HEK293 (cell line): ENCODE results near the gene FOXP1.

Experiments used
- CTCF ChIA-PET: fragments of 350-600 bp; formaldehyde crosslinking; extraction: SDS; loops from one replicate; lab custom pipeline; 2021; ENCODE audit warnings: antibody characterized with exemption; lab: Yijun Ruan, JAX
- POLR2A ChIA-PET: fragments of 300-600 bp; formaldehyde crosslinking; extraction: SDS; loops from one replicate; lab custom pipeline; 2020; ENCODE audit warnings: antibody characterized with exemption, inconsistent platforms; lab: Yijun Ruan, JAX
- H3K27ac ChIP-seq: fragments of 200-500 bp; sonication (Bioruptor generic); 2 replicates; pipeline ENCODE4 v1.5.1; 2014; ENCODE audit warnings: low read depth, low read length, control low read depth, inconsistent platforms; ENCODE audit errors: extremely low read depth
- H3K36me3 ChIP-seq, 2 experiments: fragments of 200-500 bp in 1 of 2; sonication (Bioruptor generic) in 1 of 2; 1 replicate in 1 of 2; 2 replicates in 1 of 2; pipeline ENCODE4 v1.5.1; 2014 to 2017; ENCODE audit warnings: inconsistent platforms in 2 of 2, low read length in 2 of 2; ENCODE audit not compliant: control insufficient read depth in 2 of 2, insufficient read depth in 1 of 2
- H3K4me1 ChIP-seq: fragments of 200-500 bp; sonication (Bioruptor generic); 2 replicates; pipeline ENCODE4 v1.5.1; 2014; ENCODE audit warnings: mild to moderate bottlenecking, low read length, inconsistent platforms; ENCODE audit not compliant: control insufficient read depth, insufficient read depth
- H3K4me3 ChIP-seq: 2 replicates; pipeline ENCODE4 v1.5.1; 2011; ENCODE audit warnings: low read depth, mild to moderate bottlenecking, control low read depth, low read length, moderate library complexity
- H3K9me3 ChIP-seq: fragments of 200-500 bp; sonication (Bioruptor generic); 2 replicates; pipeline ENCODE4 v1.5.1; 2014; ENCODE audit warnings: low read depth, low read length, inconsistent platforms; ENCODE audit not compliant: control insufficient read depth, insufficient read depth
- FEZF1 ChIP-seq: fragments of 450-650 bp; formaldehyde crosslinking; IDR thresholded peaks from 2 replicates; pipeline ENCODE4 v1.5.1; 2016; ENCODE audit warnings: missing biosample characterization, missing genetic modification characterization
- IKZF3 ChIP-seq: fragments of 450-650 bp; IDR thresholded peaks from 2 replicates; pipeline ENCODE4 v1.5.0; 2018; ENCODE audit warnings: missing biosample characterization, mild to moderate bottlenecking, missing genetic modification characterization, moderate library complexity
- MYNN ChIP-seq: fragments of 450-650 bp; formaldehyde crosslinking; IDR thresholded peaks from 2 replicates; pipeline ENCODE4 v1.5.1; 2016; ENCODE audit warnings: missing biosample characterization, missing genetic modification characterization, borderline replicate concordance
- OSR2 ChIP-seq: fragments of 450-650 bp; formaldehyde crosslinking; IDR thresholded peaks from 2 replicates; pipeline ENCODE4 v1.5.1; 2016; ENCODE audit warnings: missing biosample characterization, missing genetic modification characterization
- OVOL3 ChIP-seq: fragments of 450-650 bp; formaldehyde crosslinking; IDR thresholded peaks from 2 replicates; pipeline ENCODE4 v1.5.1; 2016; ENCODE audit warnings: missing biosample characterization, missing genetic modification characterization
- PRDM1 ChIP-seq: fragments of 450-650 bp; formaldehyde crosslinking; IDR thresholded peaks from 2 replicates; pipeline ENCODE4; 2016; ENCODE audit warnings: missing biosample characterization, missing genetic modification characterization
- PRDM4 ChIP-seq: fragments of 450-650 bp; formaldehyde crosslinking; IDR thresholded peaks from 2 replicates; pipeline ENCODE4 v1.5.1; 2017; ENCODE audit warnings: missing biosample characterization, missing genetic modification characterization
- TRIM28 ChIP-seq: IDR thresholded peaks from 2 replicates; pipeline ENCODE4 v1.6.1; 2011; ENCODE audit warnings: low read length, control low read depth, borderline replicate concordance
- WT1 ChIP-seq: fragments of 450-650 bp; formaldehyde crosslinking; IDR thresholded peaks from 2 replicates; pipeline ENCODE4 v1.5.1; 2016; ENCODE audit warnings: missing biosample characterization, missing genetic modification characterization
- ZBTB17 ChIP-seq: fragments of 450-650 bp; formaldehyde crosslinking; IDR thresholded peaks from 2 replicates; pipeline ENCODE4 v1.5.1; 2016; ENCODE audit warnings: missing biosample characterization, missing genetic modification characterization
- ZEB2 ChIP-seq: fragments of 450-650 bp; formaldehyde crosslinking; IDR thresholded peaks from 2 replicates; pipeline ENCODE4 v1.5.1; 2016; ENCODE audit warnings: missing biosample characterization, missing genetic modification characterization
- ZNF10 ChIP-seq: fragments of 450-650 bp; formaldehyde crosslinking; IDR thresholded peaks from 2 replicates; pipeline ENCODE4 v1.5.1; 2017; ENCODE audit warnings: missing biosample characterization, missing genetic modification characterization
- ZNF146 ChIP-seq: fragments of 450-650 bp; formaldehyde crosslinking; IDR thresholded peaks from 2 replicates; pipeline ENCODE4 v1.5.1; 2016; ENCODE audit warnings: missing biosample characterization, missing genetic modification characterization
- ZNF211 ChIP-seq: fragments of 450-650 bp; formaldehyde crosslinking; IDR thresholded peaks from 2 replicates; pipeline ENCODE4 v1.5.1; 2016; ENCODE audit warnings: low read depth, missing biosample characterization, missing genetic modification characterization
- ZNF223 ChIP-seq: fragments of 450-650 bp; formaldehyde crosslinking; IDR thresholded peaks from 2 replicates; pipeline ENCODE4 v1.5.1; 2016; ENCODE audit warnings: missing biosample characterization, missing genetic modification characterization
- ZNF324 ChIP-seq: fragments of 450-650 bp; formaldehyde crosslinking; IDR thresholded peaks from 2 replicates; pipeline ENCODE4 v1.5.1; 2016; ENCODE audit warnings: missing biosample characterization, missing genetic modification characterization
- ZNF366 ChIP-seq: fragments of 450-650 bp; formaldehyde crosslinking; conservative IDR thresholded peaks from 2 replicates; pipeline ENCODE4 v1.5.1; 2016; ENCODE audit warnings: missing biosample characterization, missing genetic modification characterization
- ZNF521 ChIP-seq: fragments of 450-650 bp; formaldehyde crosslinking; IDR thresholded peaks from 2 replicates; pipeline ENCODE4 v1.5.1; 2017; ENCODE audit warnings: missing biosample characterization, mild to moderate bottlenecking, missing genetic modification characterization
- ZNF529 ChIP-seq: fragments of 450-650 bp; formaldehyde crosslinking; IDR thresholded peaks from 2 replicates; pipeline ENCODE4 v1.5.1; 2017; ENCODE audit warnings: missing genetic modification characterization, missing biosample characterization; ENCODE audit not compliant: insufficient replicate concordance
- ZNF530 ChIP-seq: fragments of 450-650 bp; formaldehyde crosslinking; IDR thresholded peaks from 2 replicates; pipeline ENCODE4 v1.5.1; 2016; ENCODE audit warnings: low read depth, missing biosample characterization, missing genetic modification characterization
- ZNF629 ChIP-seq: fragments of 450-650 bp; formaldehyde crosslinking; IDR thresholded peaks from 2 replicates; pipeline ENCODE4 v1.5.1; 2017; ENCODE audit warnings: missing biosample characterization, missing genetic modification characterization
- ZNF776 ChIP-seq: fragments of 450-650 bp; formaldehyde crosslinking; IDR thresholded peaks from 2 replicates; pipeline ENCODE4 v1.5.0; 2017; ENCODE audit warnings: missing biosample characterization, missing genetic modification characterization, borderline replicate concordance
- ZXDB ChIP-seq: fragments of 450-650 bp; formaldehyde crosslinking; IDR thresholded peaks from 2 replicates; pipeline ENCODE4 v1.5.1; 2016; ENCODE audit warnings: missing biosample characterization, missing genetic modification characterization
- TF ChIP-seq, protein P1 (sequence below): fragments of 450-650 bp; formaldehyde crosslinking; IDR thresholded peaks from 2 replicates; pipeline ENCODE4 v1.5.1; 2017; ENCODE audit warnings: missing biosample characterization, mild to moderate bottlenecking, missing genetic modification characterization, moderate library complexity
- TF ChIP-seq, protein P2 (sequence below): fragments of 450-650 bp; formaldehyde crosslinking; IDR thresholded peaks from 2 replicates; pipeline ENCODE4 v1.5.1; 2017; ENCODE audit warnings: missing biosample characterization, missing genetic modification characterization
- TF ChIP-seq, protein P3 (sequence below): fragments of 450-650 bp; formaldehyde crosslinking; IDR thresholded peaks from 2 replicates; pipeline ENCODE4 v1.5.1; 2016; ENCODE audit warnings: missing biosample characterization, missing genetic modification characterization
- TF ChIP-seq, protein P4 (sequence below): fragments of 450-650 bp; formaldehyde crosslinking; IDR thresholded peaks from 2 replicates; pipeline ENCODE4 v1.5.1; 2017; ENCODE audit warnings: missing biosample characterization, missing genetic modification characterization

FOXP1 gene

GRCh38 chr3:71130471-71131374, 452.8 kb downstream of the FOXP1 start (continued):
- TF ChIP-seq PRDM4 (tag by site-specific recombination) (peak; percentile 87), ZNF10 (tag by site-specific recombination) (no peak), OSR2 (tag by site-specific recombination) (peak; percentile 76), ZNF324 (tag by site-specific recombination) (no peak), ZNF776 (tag by site-specific recombination) (no peak), TRIM28 (peak; percentile 14; the same call in 1 of the 2 replicates)
- TF ChIP-seq, protein P1, sequence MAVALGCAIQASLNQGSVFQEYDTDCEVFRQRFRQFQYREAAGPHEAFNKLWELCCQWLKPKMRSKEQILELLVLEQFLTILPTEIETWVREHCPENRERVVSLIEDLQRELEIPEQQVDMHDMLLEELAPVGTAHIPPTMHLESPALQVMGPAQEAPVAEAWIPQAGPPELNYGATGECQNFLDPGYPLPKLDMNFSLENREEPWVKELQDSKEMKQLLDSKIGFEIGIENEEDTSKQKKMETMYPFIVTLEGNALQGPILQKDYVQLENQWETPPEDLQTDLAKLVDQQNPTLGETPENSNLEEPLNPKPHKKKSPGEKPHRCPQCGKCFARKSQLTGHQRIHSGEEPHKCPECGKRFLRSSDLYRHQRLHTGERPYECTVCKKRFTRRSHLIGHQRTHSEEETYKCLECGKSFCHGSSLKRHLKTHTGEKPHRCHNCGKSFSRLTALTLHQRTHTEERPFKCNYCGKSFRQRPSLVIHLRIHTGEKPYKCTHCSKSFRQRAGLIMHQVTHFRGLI (tag by site-specific recombination), result peak; percentile 77
- TF ChIP-seq, protein P2, sequence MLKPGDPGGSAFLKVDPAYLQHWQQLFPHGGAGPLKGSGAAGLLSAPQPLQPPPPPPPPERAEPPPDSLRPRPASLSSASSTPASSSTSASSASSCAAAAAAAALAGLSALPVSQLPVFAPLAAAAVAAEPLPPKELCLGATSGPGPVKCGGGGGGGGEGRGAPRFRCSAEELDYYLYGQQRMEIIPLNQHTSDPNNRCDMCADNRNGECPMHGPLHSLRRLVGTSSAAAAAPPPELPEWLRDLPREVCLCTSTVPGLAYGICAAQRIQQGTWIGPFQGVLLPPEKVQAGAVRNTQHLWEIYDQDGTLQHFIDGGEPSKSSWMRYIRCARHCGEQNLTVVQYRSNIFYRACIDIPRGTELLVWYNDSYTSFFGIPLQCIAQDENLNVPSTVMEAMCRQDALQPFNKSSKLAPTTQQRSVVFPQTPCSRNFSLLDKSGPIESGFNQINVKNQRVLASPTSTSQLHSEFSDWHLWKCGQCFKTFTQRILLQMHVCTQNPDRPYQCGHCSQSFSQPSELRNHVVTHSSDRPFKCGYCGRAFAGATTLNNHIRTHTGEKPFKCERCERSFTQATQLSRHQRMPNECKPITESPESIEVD (tag by site-specific recombination), result peak; percentile 6; the same call in 1 of the 2 replicates

GRCh38 chr3:71129611-71130431, 453.7 kb downstream of the FOXP1 start:
- peak overlapping the region; percentile 27 for H3K27ac ChIP-seq
- H3K9me3 ChIP-seq, result no peaks in the 10 kb centered on the region
- H3K4me1 ChIP-seq, result peaks cover 32% of the 10 kb centered on the region
- H3K36me3 ChIP-seq, result no peaks in the 10 kb centered on the region
- POLR2A ChIA-PET, result interaction anchor here (0.6 kb wide), 1 partner anchor 44 kb away, joined by 4 read pairs; no protein-coding TSS in a partner anchor
- CTCF ChIA-PET, result interaction anchor here (0.7 kb wide), 1 partner anchor 412 kb away, joined by 3 read pairs; no protein-coding TSS in a partner anchor
- peak overlapping the region; percentile 45 for H3K4me3 ChIP-seq
- peak; percentile 80 for TF ChIP-seq IKZF3 (tag by site-specific recombination)
- TF ChIP-seq FEZF1 (tag by site-specific recombination), result no peak
- no peak for TF ChIP-seq ZNF146
- no peak for TF ChIP-seq WT1
- TF ChIP-seq ZNF629 (tag by site-specific recombination), result peak; percentile 72
- TF ChIP-seq PRDM1 (tag by site-specific recombination), result peak; percentile 40
- TF ChIP-seq ZNF211 (tag by site-specific recombination), result no peak
- no peak for TF ChIP-seq ZNF521
- TF ChIP-seq OVOL3, result no peak
- no peak for TF ChIP-seq ZNF223 (tag by site-specific recombination)
- peak; percentile 56; the same call in 1 of the 2 replicates for TF ChIP-seq MYNN
- TF ChIP-seq ZNF529, result no peak
- TF ChIP-seq ZEB2, result 0 out of 2 replicates have a peak, but pooled peaks have one; percentile 19
- TF ChIP-seq, protein P3, sequence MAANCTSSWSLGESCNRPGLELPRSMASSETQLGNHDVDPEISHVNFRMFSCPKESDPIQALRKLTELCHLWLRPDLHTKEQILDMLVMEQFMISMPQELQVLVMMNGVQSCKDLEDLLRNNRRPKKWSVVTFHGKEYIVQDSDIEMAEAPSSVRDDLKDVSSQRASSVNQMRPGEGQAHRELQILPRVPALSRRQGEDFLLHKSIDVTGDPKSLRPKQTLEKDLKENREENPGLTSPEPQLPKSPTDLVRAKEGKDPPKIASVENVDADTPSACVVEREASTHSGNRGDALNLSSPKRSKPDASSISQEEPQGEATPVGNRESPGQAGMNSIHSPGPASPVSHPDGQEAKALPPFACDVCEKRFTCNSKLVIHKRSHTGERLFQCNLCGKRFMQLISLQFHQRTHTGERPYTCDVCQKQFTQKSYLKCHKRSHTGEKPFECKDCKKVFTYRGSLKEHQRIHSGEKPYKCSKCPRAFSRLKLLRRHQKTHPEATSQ, result no peak
- peak; percentile 19; the same call in 1 of the 2 replicates for TF ChIP-seq ZBTB17
- no peak for TF ChIP-seq ZXDB (tag by site-specific recombination)
- TF ChIP-seq, protein P4, sequence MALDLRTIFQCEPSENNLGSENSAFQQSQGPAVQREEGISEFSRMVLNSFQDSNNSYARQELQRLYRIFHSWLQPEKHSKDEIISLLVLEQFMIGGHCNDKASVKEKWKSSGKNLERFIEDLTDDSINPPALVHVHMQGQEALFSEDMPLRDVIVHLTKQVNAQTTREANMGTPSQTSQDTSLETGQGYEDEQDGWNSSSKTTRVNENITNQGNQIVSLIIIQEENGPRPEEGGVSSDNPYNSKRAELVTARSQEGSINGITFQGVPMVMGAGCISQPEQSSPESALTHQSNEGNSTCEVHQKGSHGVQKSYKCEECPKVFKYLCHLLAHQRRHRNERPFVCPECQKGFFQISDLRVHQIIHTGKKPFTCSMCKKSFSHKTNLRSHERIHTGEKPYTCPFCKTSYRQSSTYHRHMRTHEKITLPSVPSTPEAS, result no peak
- TF ChIP-seq ZNF366 (tag by site-specific recombination), result peak; percentile 45
- TF ChIP-seq ZNF530 (tag by site-specific recombination), result no peak
